ENCODE results near the gene CRB1.
A peak's percentile ranks its signal among the peaks of the same experiment; 100 is the strongest.

The CRB1 gene

DNA sequence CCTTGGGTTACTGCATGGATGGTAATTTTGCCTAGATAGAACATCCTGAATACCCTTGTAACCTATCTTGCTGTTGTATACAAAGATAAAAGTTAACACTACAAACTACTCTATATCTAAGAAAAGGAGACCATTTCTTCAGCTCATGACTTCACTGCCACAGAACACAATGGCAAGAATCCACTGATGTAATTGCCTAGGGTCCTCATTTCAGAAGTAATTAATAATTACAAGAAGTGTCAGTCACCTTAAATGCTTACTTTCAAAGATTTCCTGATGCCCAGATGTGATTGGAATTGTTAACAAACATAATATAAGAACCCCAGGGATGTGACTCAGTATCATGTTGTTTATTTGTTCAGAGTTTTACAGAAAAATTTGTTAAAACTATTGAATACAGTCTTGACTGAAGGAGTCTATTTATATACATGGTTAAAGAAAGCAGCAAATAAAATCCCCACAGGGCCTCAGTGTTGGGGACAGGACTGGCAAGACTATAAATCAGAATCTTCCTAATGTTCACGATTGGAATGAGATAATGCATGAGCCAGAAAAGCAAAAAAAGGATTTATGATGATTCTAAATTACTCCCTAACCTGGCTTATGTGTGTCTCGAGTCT is 83.9 kb downstream of the CRB1 start:
- no peak for DNase-seq

DNA sequence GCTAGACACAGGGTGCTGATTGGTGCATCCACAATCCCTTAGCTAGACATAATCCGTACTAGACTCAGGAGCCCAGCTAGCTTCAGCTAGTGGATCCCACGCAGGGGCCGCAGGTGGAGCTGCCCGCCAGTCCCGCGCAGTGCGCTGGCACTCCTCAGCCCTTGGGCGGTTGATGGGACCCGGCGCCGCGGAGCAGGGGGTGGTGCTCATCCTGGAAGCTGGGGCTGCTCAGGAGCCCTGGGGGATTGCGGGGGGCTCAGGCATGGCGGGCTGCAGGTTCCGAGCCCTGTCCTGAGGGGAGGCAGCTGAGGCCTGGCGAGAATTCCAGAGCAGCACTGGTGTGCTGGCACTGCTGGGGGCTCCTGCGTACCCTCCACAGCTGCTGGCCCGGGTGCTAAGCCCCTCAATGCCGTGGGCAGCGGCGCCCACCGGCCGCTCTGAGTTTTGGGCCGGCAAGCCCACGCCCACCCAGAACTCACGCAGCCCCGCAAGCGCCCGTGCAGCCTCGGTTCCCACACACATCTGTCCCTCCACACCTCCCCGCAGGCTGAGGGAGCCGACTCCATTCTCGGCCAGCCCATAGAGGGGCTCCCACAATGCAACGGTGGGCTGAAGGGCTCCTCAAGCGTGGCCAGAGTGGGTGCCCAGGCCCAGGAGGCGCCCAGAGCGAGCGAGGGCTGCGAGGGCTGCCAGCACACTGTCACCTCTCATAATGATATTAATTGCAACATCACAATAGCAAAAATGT is 87.4 kb downstream of the CRB1 start:
- DNase-seq, result no peak

DNA sequence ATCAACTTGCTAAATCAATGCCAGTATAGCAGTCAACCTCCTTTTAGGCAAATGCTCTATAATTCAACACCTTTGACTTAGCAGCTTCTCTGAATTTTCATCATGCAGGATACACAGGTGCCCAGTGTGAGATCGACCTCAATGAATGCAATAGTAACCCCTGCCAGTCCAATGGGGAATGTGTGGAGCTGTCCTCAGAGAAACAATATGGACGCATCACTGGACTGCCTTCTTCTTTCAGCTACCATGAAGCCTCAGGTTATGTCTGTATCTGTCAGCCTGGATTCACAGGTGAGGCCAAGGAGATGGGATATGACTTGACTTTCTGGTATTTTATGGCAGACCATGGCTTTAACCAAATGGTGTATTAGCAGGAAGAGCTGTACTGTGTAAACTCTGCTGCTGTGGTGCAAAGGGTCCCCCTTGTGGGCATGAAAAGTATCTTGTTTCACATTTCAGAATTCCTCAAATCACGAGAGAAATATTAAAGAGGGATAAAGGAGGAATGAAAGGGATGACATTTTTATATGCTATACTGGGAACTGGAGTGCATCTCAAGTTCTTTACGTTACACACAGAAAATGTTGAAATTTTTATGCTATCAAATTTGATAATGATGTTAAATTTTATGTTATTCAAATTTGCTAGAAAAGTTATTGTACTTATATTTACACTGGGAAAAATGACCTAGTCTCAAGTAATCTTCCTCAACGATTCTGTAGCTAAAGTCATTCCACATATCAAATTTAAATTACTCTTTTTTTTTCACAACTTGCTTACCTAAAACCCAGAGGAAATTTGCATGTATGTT is 88.9 kb downstream of the CRB1 start:
- peak in 1 of 2 donors; percentile 8 for DNase-seq

DNA sequence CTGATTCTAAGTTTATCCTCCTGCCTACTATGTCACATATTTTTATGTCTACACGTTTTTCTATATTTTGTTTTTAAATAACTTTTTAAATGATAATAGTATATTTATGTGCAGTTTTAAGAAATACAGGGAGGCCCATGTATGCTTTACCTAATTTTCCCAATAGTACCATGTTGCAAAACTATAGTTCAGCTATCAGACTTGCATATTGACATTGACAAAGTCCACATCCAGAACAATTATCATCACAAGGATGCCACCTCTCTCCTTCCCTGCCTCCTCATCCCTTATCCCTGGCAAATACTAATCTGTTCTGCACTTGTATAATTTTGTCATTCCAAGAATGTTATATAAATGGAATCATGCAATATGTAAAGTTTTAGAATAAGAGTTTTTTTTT is 90.9 kb downstream of the CRB1 start:
- no peak for DNase-seq

DNA sequence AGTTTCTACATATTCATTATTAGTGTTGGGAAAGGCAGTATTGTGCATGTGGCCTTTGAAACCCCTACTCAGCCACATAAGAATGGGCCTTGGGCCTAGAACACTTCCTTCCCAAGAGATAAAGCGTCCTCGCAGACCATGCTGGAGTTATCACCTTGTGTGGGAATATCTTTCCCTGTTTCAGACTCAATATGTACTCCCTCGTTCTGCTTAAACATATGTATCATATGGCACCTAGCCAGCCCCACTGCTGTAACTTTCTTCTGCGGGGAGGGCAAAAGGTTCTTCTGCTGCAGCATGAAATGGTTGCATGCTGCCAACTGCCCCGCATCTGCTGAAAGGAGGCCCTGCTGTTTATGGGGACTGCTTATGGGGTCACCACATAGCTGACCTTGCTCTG is 92.0 kb downstream of the CRB1 start:
- DNase-seq, result no peak

DNA sequence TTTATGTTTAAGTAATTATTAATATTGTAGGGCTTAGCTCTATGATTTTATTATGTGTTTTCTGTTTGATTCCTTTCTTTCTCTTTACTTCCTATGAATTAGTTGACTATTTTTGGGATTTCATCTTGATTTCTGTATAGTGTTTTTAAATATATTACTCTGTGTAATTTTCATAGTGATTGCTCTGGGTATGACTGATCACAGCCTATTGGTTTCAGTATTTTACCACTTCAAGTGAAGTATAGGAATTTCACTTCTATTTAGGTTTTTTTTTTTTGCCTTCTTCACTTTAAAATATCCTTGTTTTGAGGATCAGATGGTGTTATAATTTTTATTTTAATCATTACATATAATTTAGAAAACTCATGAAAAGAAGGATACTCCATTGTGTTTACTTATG is 94.8 kb downstream of the CRB1 start:
- no peak for DNase-seq

DNA sequence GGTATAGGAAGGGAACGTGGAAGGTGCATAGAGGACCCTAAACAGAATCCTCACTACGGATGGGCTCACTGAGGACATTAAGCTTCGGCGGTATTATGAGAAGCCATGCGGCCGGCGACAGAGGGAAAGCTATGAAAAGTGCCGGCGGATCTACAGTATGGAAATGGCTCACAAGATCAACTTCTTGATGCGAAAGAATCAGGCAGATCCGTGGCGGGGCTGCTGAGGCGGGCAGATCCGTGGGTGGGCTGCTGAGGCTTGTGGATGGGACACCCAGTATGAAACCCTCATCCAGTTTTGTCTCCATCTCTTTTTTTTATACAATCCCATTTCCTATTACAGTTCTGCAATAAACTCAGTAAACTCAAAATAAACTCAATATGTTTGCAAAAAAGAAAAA is 95.8 kb downstream of the CRB1 start:
- DNase-seq, result no peak

DNA sequence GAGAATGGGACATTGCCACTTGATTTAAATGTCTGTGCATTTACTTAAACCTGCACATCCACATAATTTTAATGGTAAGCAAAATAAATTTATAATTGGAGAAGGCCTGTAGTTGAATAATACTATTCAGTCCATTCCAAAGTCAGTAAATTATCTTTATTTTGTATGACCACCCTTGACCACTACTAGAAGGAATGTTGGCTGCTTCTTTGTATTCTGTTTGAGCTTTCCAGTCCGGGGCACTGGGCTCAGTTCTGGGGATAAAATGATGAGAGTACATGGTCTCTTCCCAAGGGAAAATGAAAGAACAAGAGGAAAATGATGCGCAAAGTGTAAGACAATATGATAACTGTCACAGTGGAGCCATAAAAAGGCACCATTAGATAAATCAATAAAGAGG is 98.9 kb downstream of the CRB1 start:
- no peak for DNase-seq

DNA sequence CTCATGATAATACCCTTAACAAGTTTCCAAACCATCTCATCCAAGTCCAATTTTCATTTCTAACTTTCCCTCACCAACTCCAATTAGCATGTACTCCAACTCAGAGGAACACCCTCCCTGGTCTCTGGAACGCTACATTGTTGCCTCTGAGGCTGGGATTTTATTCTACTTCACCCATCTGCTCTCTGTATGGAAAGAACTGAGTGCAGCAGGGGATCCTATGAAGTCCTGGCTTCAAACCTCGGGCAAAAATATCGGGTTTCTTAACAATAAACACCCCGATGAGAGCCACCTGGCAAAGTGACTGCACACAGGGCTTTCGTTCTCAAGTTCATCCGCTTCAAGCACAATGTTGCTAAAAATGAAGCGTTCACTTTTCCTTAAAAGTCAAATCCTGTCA is 99.6 kb downstream of the CRB1 start:
- DNase-seq, result no peak

DNA sequence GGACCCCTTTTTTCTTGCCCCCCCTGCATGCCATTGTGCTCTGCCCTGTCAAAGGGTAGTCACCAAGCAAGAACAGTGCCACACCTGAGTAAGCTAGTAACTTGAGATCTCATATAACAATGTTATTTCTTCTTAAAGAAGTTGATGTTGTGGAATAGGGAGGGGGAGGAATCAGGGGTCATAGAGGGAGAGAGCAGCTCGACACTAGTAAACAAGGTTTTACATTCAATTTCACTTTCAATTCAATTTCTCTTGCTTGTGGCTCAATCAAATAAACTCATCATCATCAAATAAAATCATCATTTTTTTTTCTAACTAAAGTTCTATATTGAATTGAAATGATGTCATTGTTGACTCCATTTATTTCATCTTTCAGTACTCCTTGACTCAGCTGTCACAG is 106.4 kb downstream of the CRB1 start:
- DNase-seq, result no peak

DNA sequence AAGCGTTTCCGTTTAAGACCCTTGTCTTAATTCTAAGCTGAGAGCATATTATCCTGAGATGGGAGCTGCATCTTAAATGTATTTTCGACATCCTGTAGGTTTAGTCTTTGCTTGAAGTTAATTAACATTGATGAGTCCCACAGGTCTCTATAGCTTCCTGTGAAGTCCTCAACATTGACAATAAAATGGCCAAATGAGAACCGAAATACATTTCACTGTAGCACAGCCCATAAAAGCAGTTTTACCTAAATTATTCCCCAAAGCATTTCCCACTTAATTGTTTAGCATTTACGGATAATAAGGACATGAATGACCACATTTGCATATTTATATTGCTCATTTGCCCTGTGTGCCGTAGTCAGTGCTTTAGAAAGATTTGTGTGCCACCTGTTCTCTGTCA is 116.4 kb downstream of the CRB1 start:
- DNase-seq, result no peak

DNA sequence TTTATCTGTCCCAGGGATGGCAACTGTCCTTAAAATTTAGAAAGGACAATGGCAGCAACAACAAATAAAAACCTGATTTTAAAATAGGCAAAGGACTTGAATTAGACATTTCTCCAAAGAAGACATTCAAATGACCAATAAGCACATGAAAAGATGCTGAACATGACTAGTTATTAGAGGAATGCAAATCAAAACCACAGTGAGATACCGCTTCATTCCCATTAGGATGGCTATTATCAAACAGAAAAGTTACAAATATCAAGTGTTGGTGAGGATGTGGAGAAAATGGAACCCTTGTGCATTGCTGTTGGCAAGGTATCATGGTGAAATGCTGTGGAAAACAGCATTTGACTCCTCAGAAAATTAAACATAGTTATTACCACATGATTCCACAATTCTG is 120.7 kb downstream of the CRB1 start:
- no peak for DNase-seq

DNA sequence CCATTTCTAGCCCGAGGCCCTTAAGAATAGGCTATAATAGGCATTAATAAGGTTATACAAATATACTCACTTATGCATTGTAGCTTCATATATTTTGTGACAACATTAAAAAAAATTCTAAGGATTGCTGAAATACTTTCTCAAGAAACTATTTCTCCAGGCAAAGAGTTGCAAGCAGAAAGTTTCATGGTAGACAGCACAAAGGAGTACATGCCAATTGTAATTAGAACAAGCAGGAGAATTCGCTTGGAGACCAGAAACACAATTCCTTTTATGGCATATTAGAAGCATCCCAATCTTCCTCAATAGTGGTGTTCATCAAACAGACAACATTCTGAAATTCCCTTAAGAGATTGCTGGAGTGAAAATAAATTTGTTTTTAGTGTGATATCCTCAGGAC is 122.8 kb downstream of the CRB1 start:
- DNase-seq, result no peak

DNA sequence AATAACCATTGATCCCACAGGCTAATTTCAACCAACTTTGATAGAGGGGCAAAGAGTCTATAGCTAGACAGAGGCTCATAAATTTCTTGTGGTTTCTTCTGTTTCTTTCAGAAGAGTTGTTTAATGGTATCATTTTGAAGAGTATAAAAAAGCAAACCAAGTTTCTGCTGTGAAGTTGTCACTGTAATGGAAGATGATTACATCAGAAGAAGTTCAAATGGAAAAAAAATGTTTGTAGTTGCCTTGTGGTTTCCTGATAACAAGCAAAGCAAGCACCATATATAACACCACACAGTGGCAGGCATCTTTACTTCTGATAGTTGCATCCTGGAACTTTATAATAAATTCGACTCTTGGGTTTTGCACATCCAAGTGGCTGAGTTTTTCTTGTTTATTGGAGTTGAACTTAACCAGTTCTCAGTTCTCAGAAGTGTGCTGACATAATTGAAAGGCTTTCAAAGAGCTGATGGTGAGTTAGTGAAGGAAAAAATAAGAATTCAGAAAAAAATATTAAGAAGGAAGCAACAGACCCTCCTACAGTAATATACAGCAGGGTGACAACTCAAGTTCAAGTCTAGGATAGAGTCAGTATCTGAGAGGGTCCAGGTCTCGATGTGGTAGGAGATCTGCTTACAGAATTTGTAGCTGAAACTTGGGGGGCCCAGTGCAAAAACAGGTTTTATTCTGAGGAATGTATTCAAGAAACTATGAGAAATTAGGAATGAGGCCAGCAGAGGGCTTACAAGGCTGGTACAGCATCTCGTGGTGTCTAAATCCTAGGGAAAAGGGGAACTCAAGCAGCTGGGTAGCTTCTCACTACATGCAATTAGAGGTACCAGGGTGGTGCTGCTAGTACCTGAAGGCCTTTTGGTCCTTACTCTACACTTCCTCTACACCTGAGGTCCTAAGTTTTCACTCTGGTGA is 123.5 kb downstream of the CRB1 start:
- DNase-seq, result peak in 1 of 2 donors; percentile 5

DNA sequence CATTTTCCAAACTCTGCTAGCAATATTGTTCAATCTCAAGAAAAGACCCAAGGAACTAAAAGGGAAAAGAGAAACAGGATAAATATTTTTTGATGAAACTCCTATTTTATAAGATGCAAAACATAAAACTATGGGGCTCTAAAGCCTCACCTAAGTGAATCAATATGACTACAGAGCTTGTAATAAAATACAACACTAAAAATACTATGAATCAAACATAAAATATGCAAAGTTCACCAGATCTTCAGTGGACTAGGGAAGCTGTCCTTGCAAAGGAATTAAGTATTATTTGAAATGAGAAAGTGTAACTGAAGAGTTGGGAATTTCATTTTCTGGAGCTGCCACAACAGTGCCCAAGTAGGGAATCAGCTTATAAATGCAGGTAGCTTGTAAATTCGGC is 124.5 kb downstream of the CRB1 start:
- DNase-seq, result no peak

DNA sequence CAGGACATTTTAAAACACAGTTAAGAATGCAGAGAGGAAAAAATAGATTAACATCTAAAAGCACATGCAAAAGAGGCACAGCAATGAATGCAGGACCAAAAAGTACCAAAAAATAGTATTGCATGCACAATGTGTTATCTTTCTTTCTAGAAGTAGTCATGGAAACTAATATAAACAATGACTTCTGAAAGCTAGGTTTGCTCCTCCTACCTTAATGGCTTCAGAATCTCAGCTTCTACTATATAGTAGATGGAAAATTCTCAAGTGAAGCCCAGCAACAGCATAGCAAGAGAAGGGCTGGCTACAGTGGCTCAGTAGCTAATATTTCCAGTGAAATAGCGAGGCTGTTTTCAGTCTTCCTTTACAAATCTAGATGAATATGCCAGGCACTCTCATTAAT is 125.1 kb downstream of the CRB1 start:
- no peak for DNase-seq

DNA sequence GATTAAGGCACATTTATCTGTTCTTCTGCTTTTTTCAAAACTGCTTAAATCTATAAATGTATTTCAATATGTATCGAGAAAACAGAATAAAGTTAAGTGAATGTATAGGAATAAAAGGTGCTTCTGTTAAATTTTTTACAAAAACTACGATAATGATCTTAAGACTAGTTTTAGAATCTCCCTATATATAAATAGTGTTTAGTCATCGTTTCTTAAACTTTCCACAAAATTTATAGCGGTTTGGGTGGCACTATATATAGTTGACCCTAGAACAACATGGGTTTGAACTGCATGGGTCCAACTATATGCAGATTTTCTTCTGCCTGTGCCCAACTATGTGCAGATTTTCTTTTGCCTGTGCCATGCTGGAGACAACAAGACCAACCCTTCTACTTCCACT is 125.7 kb downstream of the CRB1 start:
- no peak for DNase-seq

DNA sequence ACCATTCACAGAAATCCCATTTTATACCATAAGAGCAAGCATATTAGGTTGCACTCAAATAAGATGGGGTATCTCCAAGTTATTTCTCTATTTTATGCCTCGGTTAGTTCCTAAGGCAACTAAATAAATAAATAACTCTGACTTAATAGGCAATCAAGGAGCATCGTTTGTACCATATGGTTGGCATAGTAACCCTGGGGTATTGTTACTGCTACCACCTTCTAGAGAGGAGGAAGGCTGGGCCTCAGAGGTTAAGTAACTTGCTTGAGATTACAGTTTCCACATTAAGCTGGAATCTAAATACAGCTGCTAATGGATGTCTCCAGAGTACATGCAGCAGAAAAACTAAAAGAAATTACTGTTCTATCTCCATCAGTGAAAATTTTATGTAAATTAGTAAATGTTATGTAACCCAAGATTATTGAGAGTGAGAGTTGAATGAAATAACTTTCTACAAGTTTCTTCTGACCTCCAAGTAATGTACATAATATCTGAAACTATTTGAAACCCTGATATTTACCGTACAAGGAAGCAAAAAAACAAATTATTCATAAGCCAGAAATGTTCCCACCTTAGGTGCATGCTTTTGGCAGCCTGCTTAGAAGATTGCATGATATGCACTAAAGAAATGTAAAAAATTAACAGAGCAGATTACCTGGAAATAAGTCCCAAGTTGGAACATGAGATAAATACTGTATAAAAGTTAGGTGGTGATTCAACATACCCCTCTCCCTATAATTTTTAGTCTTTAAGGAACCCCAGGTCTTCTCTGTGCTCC is 127.0 kb downstream of the CRB1 start:
- no peak for DNase-seq

DNA sequence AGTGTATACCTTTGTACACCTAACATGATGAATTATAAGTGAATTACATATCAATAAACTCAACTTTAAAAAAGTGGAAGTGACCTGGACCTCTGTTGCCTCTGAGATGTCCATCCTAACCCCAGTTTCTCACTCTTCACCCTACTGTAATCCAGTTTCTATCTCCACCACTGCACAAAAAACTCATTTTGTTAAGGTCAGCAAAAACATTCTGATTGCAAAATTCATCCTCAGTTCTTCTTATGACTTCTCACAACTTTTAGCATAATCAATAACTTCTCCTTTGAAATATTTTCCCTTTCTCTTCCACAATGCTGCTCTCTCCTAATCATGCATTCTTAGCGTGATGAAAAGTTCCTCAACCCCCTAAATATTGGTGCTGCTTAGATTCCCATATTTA is 129.8 kb downstream of the CRB1 start:
- DNase-seq, result no peak

DNA sequence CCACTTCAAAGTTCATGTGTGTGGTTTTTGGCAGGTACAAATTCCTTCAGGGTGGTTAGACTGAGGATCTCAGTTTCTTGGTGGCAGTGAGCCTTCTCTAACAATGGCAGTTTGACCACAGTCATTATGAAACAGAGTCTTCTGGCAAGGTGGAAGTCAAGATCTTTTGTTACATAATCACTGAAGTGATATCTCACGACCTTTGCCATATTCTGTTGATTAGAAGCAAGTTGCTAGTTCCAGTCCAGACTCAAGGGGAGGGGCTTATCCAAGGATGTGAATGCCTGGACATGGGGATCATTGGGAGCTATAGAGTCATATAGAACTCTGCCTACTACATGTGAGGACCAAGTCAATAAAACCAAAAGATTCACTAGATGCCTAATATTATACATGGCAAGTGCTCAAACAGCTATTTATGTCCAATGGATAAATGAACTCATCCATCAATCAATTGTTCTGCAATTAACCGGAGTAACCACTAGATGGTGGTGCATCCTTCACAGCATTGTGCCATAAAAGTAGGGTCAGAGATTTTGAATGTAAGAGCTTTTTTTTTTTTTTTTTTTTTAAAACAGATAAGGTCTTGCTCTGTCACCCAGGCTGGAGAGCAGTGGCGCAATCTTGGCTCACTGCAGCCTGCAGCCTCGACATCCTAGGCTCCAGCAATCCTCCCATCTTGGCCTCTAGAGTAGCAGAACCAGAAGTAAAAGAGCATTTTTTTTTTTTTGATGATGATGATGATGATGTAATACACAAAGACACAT is 131.9 kb downstream of the CRB1 start:
- peak; percentile 4 to 24 for DNase-seq

DNA sequence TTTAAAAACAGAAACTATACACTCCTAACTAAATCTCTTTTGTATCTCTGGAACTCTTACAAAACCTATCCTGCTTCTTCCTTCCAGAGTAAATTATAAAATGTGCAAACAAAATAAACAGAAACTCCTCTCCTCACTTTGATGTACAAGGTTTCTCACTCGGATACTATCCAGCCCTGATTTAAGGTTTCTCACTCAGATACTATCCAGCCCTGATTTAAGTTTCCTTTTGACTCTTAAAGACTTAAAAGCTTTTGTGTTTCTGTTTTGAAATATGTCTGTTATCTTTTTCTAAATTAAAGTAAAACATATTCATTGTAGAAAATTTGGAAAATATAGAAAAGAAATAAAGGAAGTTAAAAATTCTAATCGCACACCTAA is 132.5 kb downstream of the CRB1 start:
- DNase-seq, result no peak

All from activated CD4-positive, alpha-beta T cell treated with anti-CD3 and anti-CD28 coated beads for 4 hours (primary cell).